Prostate gland (tissue), 2 donors: Measurements from ENCODE around the gene TMEM218. TPM values are rescaled to one million over a fixed set of nuclear protein-coding genes. Genes with fewer than 3 reads are reported as not detected.

Experiments used
- DNase-seq: peaks from one replicate; pipeline ENCODE4 v3.0.0-alpha.2; 2019; ENCODE audit warnings: low spot score
- H3K27ac ChIP-seq, 2 donors: fragments of 200-600 bp; sonication (generic); 2 replicates each; pipeline ENCODE4 v1.5.1; 2017 to 2019
- H3K27me3 ChIP-seq: fragments of 200-600 bp; sonication (generic); replicated peaks from 2 replicates; pipeline ENCODE4 v1.5.1; 2019; ENCODE audit not compliant: insufficient read depth
- H3K36me3 ChIP-seq, 2 donors: fragments of 200-600 bp; sonication (generic); 1 replicate in 1 of 2; 2 replicates in 1 of 2; pipeline versions ENCODE4 v1.5.1 to v1.8.1; 2017 to 2019
- H3K4me1 ChIP-seq: fragments of 200-600 bp; sonication (generic); replicated peaks from 2 replicates; pipeline ENCODE4 v1.5.1; 2019
- H3K4me3 ChIP-seq, 2 donors: fragments of 200-600 bp; sonication (generic); 2 replicates each; pipeline ENCODE4 v1.5.1; 2017 to 2019
- H3K9me3 ChIP-seq: fragments of 200-600 bp; sonication (generic); 2 replicates; pipeline ENCODE4 v1.5.1; 2017
- POLR2A ChIP-seq: fragments of 450-650 bp; IDR thresholded peaks from one replicate; pipeline ENCODE4 v1.6.1; 2016; ENCODE audit warnings: antibody characterized with exemption, mild to moderate bottlenecking
- POLR2AphosphoS5 ChIP-seq: sonication (generic); formaldehyde crosslinking; IDR thresholded peaks from one replicate; pipeline ENCODE4 v1.6.1; 2017; ENCODE audit warnings: antibody characterized with exemption
- WGBS: methylation state at CpG from one replicate; pipeline ENCODE4 v1.1.5; 2018; 5-methylcytosine and 5-hydroxymethylcytosine counted together
- intact Hi-C: fragments of 100-400 bp; cut with DNase I; formaldehyde crosslinking; loops from one replicate; pipeline ENCODE4 v1.14.2; 2022
- total RNA-seq, 2 donors: library from RNA; depleted of rRNA; stranded (reverse); fragments of >200 nt; gene quantifications; one replicate each; pipeline ENCODE4 v1.1.0, GENCODE V29; 2016
- TF ChIP-seq, protein P1 (sequence below), 4 experiments: fragments of 200-600 bp in 2 of 4; fragments of 450-650 bp in 2 of 4; sonication (generic) in 2 of 4; IDR thresholded peaks; 1 replicate in 3 of 4; 2 replicates in 1 of 4; pipeline ENCODE4 v1.5.1; 2016 to 2019; ENCODE audit warnings: antibody characterized with exemption in 4 of 4, mild to moderate bottlenecking in 2 of 4, moderate library complexity in 2 of 4

Gene TMEM218
- total RNA-seq, 2 donors from 2014 or later: 17.7 to 33.5 TPM

DNA sequence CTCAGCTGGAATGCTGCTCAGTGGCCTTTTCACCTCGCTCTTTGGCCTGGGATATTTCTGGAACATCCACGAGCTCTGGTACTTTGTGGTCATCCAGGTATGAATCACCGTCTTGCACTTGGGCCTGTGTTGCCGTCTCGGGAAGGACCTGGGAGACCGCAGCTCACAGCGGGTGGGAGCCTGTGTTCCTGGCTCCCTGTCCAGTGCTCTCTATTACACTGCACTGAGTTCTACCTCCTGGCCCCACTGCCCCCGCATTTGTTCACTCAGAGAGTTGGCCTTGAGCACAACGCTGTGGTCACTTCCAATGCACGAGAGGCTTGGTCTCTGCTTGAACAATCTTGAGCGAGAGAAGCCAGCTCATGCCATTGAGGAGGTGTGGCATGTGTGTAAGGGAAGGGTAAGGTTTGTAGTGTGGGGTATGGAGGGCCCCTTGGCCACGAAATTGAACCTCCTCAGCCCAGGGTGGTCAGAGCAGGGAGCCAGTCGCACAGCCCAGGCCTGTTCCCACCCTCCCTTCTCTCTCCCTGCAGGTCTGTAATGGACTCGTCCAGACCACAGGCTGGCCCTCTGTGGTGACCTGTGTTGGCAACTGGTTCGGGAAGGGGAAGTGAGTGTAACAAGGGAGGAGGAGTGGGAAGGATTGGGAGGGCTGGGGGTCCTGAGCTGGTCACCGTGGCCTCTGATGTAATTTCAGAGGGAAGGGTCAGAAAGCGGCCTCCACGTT is 32.1 kb downstream of the TMEM218 start:
- intact Hi-C loops: no loop called here

DNA sequence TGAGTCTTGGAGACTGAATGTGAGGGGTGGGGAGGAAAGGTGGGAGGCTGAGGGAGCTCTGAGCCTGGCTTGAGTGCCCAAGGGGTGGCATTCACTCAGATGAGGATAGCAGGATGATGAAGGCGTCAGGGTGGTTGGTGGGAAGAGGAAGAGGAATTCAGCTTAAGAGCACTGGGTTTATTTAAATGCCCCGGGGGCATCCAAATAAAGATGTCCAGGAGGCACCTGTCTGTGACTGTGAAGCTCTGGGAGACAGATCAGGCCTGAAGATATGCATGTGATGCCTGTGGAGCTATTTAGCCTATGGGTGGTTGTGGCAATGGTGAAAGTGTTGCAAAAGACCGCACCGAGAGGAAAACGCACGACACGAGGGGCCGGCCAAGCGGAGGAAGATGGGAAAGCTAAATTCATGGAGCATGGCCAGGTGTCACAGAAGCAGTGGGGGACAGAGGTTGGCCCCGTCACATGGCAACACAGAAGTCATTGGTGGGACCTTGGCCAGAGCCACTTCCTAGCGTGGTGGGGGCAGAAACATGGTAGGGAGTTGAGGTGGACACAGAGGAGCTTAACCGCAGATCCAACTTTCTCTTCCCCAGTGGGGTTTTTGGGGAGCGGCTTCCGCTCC is 32.8 kb downstream of the TMEM218 start:
- intact Hi-C loops: no loop called here
- no peak for DNase-seq
- TF ChIP-seq, protein P1, sequence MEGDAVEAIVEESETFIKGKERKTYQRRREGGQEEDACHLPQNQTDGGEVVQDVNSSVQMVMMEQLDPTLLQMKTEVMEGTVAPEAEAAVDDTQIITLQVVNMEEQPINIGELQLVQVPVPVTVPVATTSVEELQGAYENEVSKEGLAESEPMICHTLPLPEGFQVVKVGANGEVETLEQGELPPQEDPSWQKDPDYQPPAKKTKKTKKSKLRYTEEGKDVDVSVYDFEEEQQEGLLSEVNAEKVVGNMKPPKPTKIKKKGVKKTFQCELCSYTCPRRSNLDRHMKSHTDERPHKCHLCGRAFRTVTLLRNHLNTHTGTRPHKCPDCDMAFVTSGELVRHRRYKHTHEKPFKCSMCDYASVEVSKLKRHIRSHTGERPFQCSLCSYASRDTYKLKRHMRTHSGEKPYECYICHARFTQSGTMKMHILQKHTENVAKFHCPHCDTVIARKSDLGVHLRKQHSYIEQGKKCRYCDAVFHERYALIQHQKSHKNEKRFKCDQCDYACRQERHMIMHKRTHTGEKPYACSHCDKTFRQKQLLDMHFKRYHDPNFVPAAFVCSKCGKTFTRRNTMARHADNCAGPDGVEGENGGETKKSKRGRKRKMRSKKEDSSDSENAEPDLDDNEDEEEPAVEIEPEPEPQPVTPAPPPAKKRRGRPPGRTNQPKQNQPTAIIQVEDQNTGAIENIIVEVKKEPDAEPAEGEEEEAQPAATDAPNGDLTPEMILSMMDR (IDR thresholded peaks at IDR 0.05): no peak
- TF ChIP-seq POLR2AphosphoS5 (no peak), POLR2A (no peak)
- Histone ChIP-seq H3K36me3 (no peaks in the 10 kb centered on the region), H3K27me3 (no peaks in the 10 kb centered on the region), H3K9me3 (no peaks in the 10 kb centered on the region), H3K4me3 (no peak overlapping the region), H3K4me1 (no peaks in the 10 kb centered on the region), H3K27ac (no peak overlapping the region)
- 89% methylated on average over 14 of the region's 14 CpGs for WGBS

More for the DNA sequence above, 32.1 kb downstream of the TMEM218 start:
- DNase-seq: no peak
- Histone ChIP-seq H3K36me3 (no peaks in the 10 kb centered on the region), H3K4me3 (no peak overlapping the region), H3K4me1 (no peaks in the 10 kb centered on the region), H3K27me3 (no peaks in the 10 kb centered on the region), H3K9me3 (no peaks in the 10 kb centered on the region), H3K27ac (no peak overlapping the region)
- TF ChIP-seq POLR2AphosphoS5 (no peak), POLR2A (no peak)
- TF ChIP-seq, protein P1 (IDR thresholded peaks at IDR 0.05): no peak
- 89% methylated on average over 18 of the region's 18 CpGs for WGBS

DNA sequence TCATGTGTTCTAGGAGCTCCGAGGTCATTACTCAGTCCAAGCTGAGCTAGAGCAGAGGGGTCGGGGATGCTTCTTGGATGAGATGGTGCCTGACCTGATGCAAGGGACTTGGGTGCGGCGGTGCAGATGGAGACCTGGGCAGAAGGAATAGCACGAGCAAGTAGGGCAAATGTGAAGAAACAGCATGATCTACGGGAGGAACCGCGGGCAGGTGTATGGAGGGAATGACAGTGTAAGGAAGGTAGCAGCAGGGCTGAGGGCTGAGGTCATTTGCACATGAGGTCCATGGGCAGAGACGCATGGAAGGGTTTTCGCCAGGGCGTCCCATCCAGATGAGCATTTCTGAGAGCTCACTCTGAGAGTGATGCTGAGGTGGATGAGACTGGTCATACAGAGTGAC is 33.4 kb downstream of the TMEM218 start:
- no peaks in the 10 kb centered on the region for H3K27me3 ChIP-seq

DNA sequence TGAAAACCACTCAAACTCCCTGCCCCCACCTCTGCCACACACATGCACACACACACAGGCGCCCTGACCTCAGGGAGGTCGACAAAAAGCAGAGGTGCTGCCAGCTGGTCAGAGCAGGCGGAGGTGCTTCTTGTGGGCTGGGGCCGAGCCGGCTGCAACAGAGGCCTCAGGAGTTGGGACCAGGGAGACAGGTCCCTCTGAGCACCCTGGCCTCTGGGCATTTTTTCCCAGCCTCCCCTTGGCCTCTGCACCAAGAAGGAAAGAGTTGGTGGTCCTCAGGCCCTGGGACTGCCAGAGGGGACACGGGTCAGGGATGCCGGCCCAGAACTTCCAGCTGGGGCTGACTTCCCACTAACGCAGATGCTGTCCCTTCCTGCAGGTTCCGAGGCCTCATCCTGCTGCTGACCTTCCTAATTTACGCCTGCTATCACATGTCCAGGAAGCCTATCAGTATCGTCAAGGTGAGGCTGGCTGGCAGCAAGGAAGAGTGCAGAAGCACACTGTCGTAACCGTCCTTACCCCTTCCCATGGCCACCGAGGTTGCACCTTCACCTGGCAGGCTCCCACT is 35.0 kb downstream of the TMEM218 start:
- Histone ChIP-seq H3K36me3 (no peaks in the 10 kb centered on the region), H3K4me1 (no peaks in the 10 kb centered on the region), H3K9me3 (no peaks in the 10 kb centered on the region), H3K27ac (no peak overlapping the region), H3K4me3 (no peak overlapping the region), H3K27me3 (no peaks in the 10 kb centered on the region)
- intact Hi-C loops: no loop called here
- DNase-seq: no peak
- WGBS: 86% methylated on average over 14 of the region's 14 CpGs
- TF ChIP-seq POLR2AphosphoS5: no peak
- no peak for TF ChIP-seq POLR2A

More for the DNA sequence above, 33.4 kb downstream of the TMEM218 start:
- TF ChIP-seq, protein P1 (IDR thresholded peaks at IDR 0.05): no peak
- TF ChIP-seq POLR2AphosphoS5 (no peak), POLR2A (no peak)
- Histone ChIP-seq H3K4me1 (no peaks in the 10 kb centered on the region), H3K4me3 (no peak overlapping the region), H3K9me3 (no peaks in the 10 kb centered on the region), H3K36me3 (no peaks in the 10 kb centered on the region), H3K27ac (no peak overlapping the region)
- intact Hi-C loops: no loop called here
- 94% methylated on average over 11 of the region's 11 CpGs for WGBS
- no peak for DNase-seq

DNA sequence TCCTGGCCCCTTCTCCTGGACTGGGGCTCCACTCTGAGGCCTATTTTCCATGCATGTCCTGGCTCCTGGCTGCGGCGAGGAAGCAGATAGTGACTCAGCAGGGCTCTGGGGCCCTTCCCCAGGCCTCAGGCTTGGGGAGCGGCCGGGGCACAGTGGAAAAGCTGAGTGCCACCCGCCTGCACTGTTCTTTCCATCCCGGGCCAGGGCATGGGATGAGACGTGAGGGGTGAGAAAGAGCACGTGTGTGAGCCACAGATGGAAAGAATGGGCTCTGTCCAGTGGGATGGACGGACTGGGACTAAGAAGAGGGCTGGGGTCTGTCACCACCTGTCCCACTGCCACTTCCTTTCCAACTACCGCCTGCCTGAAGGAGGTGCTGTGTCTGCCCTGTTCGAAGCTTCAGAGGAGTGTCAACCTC is 35.5 kb downstream of the TMEM218 start:
- Histone ChIP-seq H3K27me3 (no peaks in the 10 kb centered on the region), H3K4me1 (no peaks in the 10 kb centered on the region), H3K36me3 (no peaks in the 10 kb centered on the region), H3K4me3 (no peak overlapping the region), H3K27ac (no peak overlapping the region), H3K9me3 (no peaks in the 10 kb centered on the region)
- intact Hi-C loops: no loop called here
- TF ChIP-seq POLR2AphosphoS5 (no peak), POLR2A (no peak)
- TF ChIP-seq, protein P1 (IDR thresholded peaks at IDR 0.05): no peak
- DNase-seq: no peak
- WGBS: 80% methylated on average over 11 of the region's 11 CpGs
